K562 (cell line): Measurements from ENCODE around the gene PGAP2.

Experiments
- CBFB ChIP-seq: sonication (generic); formaldehyde crosslinking; IDR thresholded peaks from 2 replicates; pipeline ENCODE4 v1.4.0; 2020; ENCODE audit warnings: mild to moderate bottlenecking, missing genetic modification reagents
- DMBX1 ChIP-seq: fragments of 250-450 bp; sonication (Bioruptor Pico); IDR thresholded peaks from 2 replicates; pipeline ENCODE4 v1.8.0; 2022; ENCODE audit warnings: inconsistent platforms, mild to moderate bottlenecking, moderate library complexity, borderline replicate concordance
- EGR1 ChIP-seq: fragments of 450-650 bp; conservative IDR thresholded peaks from 2 replicates; pipeline ENCODE4 v1.6.1; 2017; ENCODE audit warnings: mild to moderate bottlenecking
- MAX ChIP-seq: sonication (generic); formaldehyde crosslinking; IDR thresholded peaks from 2 replicates; pipeline ENCODE4 v1.9.0; 2022; ENCODE audit warnings: mild to moderate bottlenecking, missing genetic modification reagents
- POLR2AphosphoS5 ChIP-seq: IDR thresholded peaks from 2 replicates; pipeline ENCODE4 v1.6.1; 2011; ENCODE audit warnings: mild to moderate bottlenecking, low read depth, low read length, moderate library complexity; ENCODE audit not compliant: control insufficient read depth, insufficient read depth
- STAT6 ChIP-seq: sonication (generic); formaldehyde crosslinking; IDR thresholded peaks from 2 replicates; pipeline ENCODE4 v1.8.1; 2023; ENCODE audit warnings: mild to moderate bottlenecking, missing genetic modification reagents
- TFAM ChIP-seq: fragments of 250-450 bp; sonication (Bioruptor Pico); conservative IDR thresholded peaks from 2 replicates; pipeline ENCODE4 v1.5.0; 2021; ENCODE audit warnings: mild to moderate bottlenecking, moderate library complexity
- ZBTB7A ChIP-seq: IDR thresholded peaks from 2 replicates; pipeline ENCODE4 v1.6.1; 2011; ENCODE audit warnings: low read depth, mild to moderate bottlenecking, low read length, moderate library complexity, borderline replicate concordance; ENCODE audit not compliant: control insufficient read depth

DNA sequence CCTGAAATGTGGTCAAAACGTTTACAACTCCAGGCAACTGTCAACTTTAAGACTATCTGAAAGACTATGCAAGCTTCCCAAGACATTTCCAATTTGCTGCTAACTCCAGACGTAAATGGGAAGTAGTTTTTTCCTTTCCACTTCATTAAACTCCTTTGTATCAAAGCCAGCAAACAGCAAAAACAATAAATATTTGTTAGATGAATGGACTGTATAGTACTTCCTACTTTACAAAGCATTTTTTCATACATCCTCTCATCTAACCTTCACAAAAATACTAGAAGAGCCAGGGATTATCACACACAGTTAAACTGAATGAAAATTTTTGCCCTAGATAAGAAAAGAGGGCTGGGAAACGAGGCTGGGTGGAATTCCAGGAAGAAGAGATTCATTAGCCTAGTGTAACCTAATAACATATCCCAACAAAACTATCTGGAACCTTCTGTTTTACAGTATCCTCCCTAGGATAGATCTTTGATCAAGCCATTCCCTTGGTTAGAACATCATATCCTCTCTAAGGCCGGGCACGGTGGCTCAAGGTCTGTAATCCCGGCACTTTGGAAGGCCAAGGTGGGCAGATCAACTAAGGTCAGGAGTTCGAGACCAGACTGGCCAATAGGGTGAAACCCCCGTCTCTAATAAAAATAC lies 21.5 kb upstream of the PGAP2 start:
- no peak for TF ChIP-seq CBFB (CRISPR knock-in tag)
- no peak for TF ChIP-seq DMBX1
- TF ChIP-seq POLR2AphosphoS5: no peak
- no peak for TF ChIP-seq EGR1
- no peak for TF ChIP-seq TFAM (CRISPR knock-in tag)
- TF ChIP-seq MAX (CRISPR knock-in tag): no peak
- no peak for TF ChIP-seq ZBTB7A
- no peak for TF ChIP-seq STAT6 (CRISPR knock-in tag)
